GM23338 (cell line): ENCODE results near the gene PLCD3. TPM values are rescaled to one million over a fixed set of nuclear protein-coding genes. Genes with fewer than 3 reads are reported as not detected.

Source experiments
- ATAC-seq: fragments of 200-7000 bp; cut with Tn5 transposase; 3 replicates; pipeline ENCODE4 v1.9.1; 2020
- DNase-seq: peaks from one replicate; pipeline ENCODE4 v3.0.0-alpha.2; 2015; ENCODE audit warnings: low spot score
- H2AFZ ChIP-seq: fragments of 200-600 bp; sonication (generic); 2 replicates; pipeline ENCODE4 v1.8.0; 2016; ENCODE audit warnings: antibody characterized with exemption, mild to moderate bottlenecking, moderate library complexity
- H3F3A ChIP-seq: fragments of 200-600 bp; sonication (generic); replicated peaks from 2 replicates; pipeline ENCODE4 v1.8.0; 2017; ENCODE audit warnings: antibody characterized with exemption, mixed run types, low read depth
- H3K27ac ChIP-seq: fragments of 200-600 bp; sonication (generic); 2 replicates; pipeline ENCODE4 v1.6.1; 2016; ENCODE audit warnings: low read depth
- H3K27me3 ChIP-seq: fragments of 200-600 bp; sonication (generic); 2 replicates; pipeline ENCODE4 v1.8.0; 2016; ENCODE audit warnings: mild to moderate bottlenecking, mixed run types, moderate library complexity; ENCODE audit not compliant: insufficient read depth
- H3K36me3 ChIP-seq: fragments of 200-600 bp; sonication (generic); 2 replicates; pipeline ENCODE4 v1.8.0; 2016; ENCODE audit warnings: mild to moderate bottlenecking; ENCODE audit not compliant: insufficient read depth
- H3K4me1 ChIP-seq: fragments of 200-600 bp; sonication (generic); 2 replicates; pipeline ENCODE4 v1.8.0; 2016; ENCODE audit warnings: mild to moderate bottlenecking, moderate library complexity; ENCODE audit not compliant: insufficient read depth
- H3K4me2 ChIP-seq: fragments of 200-600 bp; sonication (generic); 2 replicates; pipeline ENCODE4 v1.7.1; 2017; ENCODE audit warnings: mixed run types
- H3K4me3 ChIP-seq: fragments of 200-600 bp; sonication (generic); 2 replicates; pipeline ENCODE4 v1.6.1; 2016; ENCODE audit warnings: mixed run types
- H3K79me2 ChIP-seq: fragments of 200-600 bp; sonication (generic); replicated peaks from 2 replicates; pipeline ENCODE4 v1.8.0; 2017; ENCODE audit warnings: mild to moderate bottlenecking; ENCODE audit not compliant: insufficient read depth
- H3K9me2 ChIP-seq: fragments of 200-600 bp; sonication (generic); 2 replicates; pipeline ENCODE4 v1.8.0; 2017; ENCODE audit not compliant: insufficient read depth
- H4K20me1 ChIP-seq: fragments of 200-600 bp; sonication (generic); replicated peaks from 2 replicates; pipeline ENCODE4 v1.8.0; 2017; ENCODE audit warnings: mild to moderate bottlenecking; ENCODE audit not compliant: insufficient read depth
- H3K27ac Mint-ChIP-seq: 2 replicates; pipeline ENCODE4 v1.8.0; 2020; ENCODE audit warnings: inconsistent platforms, mild to moderate bottlenecking, moderate library complexity, mixed read lengths
- H3K27me3 Mint-ChIP-seq: 3 replicates; pipeline ENCODE4 v1.8.0; 2022; ENCODE audit warnings: low read depth, mild to moderate bottlenecking, moderate library complexity, mixed read lengths, inconsistent platforms; ENCODE audit not compliant: insufficient read depth, poor library complexity
- H3K36me3 Mint-ChIP-seq: 3 replicates; pipeline ENCODE4 v1.8.0; 2021; ENCODE audit warnings: low read depth, mild to moderate bottlenecking, inconsistent platforms, moderate library complexity, mixed read lengths
- H3K4me1 Mint-ChIP-seq: 3 replicates; pipeline ENCODE4 v1.8.0; 2020; ENCODE audit warnings: mild to moderate bottlenecking, inconsistent platforms, mixed read lengths
- H3K4me3 Mint-ChIP-seq: 3 replicates; pipeline ENCODE4 v1.8.0; 2021; ENCODE audit warnings: moderate library complexity, mild to moderate bottlenecking, inconsistent platforms, mixed read lengths
- H3K9me3 Mint-ChIP-seq: 3 replicates; pipeline ENCODE4 v1.8.0; 2020; ENCODE audit warnings: moderate library complexity, mild to moderate bottlenecking, inconsistent platforms, mixed read lengths
- CREB1 ChIP-seq: fragments of 250-450 bp; sonication (Bioruptor Pico); IDR thresholded peaks from 2 replicates; pipeline ENCODE4 v1.5.0; 2020; ENCODE audit warnings: low read depth, mild to moderate bottlenecking, moderate library complexity
- JUNB ChIP-seq: IDR thresholded peaks from one replicate; pipeline ENCODE4 v1.6.1; 2016; ENCODE audit warnings: antibody characterized with exemption; ENCODE audit not compliant: unreplicated experiment
- STAT1 ChIP-seq: IDR thresholded peaks from one replicate; pipeline ENCODE4 v1.6.1; 2016; ENCODE audit warnings: antibody characterized with exemption; ENCODE audit not compliant: unreplicated experiment
- polyA plus RNA-seq: library from polyadenylated mRNA; unstranded; fragments of >200 nt; fragmentation: Nextera tagmentation; extraction: Ambion mirVana; gene quantifications from 2 replicates; pipeline ENCODE4 v1.2.1, GENCODE V29; 2016
- total RNA-seq: library from RNA; depleted of rRNA; stranded (reverse); fragments of >200 nt; shearing (Covaris generic); gene quantifications from 2 replicates; pipeline ENCODE4 v1.2.3, GENCODE V29; 2014
- TF ChIP-seq, protein P1 (sequence below): fragments of 250-450 bp; sonication (Bioruptor Pico); IDR thresholded peaks from 2 replicates; pipeline ENCODE4 v1.5.0; 2020; ENCODE audit warnings: mild to moderate bottlenecking, moderate library complexity
- TF ChIP-seq, protein P2 (sequence below), 2 experiments: fragments of 200-600 bp in 1 of 2; sonication (generic) in 1 of 2; conservative IDR thresholded peaks; 2 replicates each; pipeline versions ENCODE4 v1.5.1 to v1.6.1; 2016 to 2017; ENCODE audit warnings: antibody characterized with exemption in 2 of 2, low read depth in 2 of 2, mild to moderate bottlenecking in 2 of 2, moderate library complexity in 1 of 2
- TF ChIP-seq, protein P3 (sequence below): IDR thresholded peaks from one replicate; pipeline ENCODE4 v1.6.1; 2018; ENCODE audit warnings: antibody characterized with exemption; ENCODE audit not compliant: unreplicated experiment

The PLCD3 gene
- total and polyA plus RNA-seq, 2 experiments from 2014 or later: 3.0 to 32.1 TPM

DNA sequence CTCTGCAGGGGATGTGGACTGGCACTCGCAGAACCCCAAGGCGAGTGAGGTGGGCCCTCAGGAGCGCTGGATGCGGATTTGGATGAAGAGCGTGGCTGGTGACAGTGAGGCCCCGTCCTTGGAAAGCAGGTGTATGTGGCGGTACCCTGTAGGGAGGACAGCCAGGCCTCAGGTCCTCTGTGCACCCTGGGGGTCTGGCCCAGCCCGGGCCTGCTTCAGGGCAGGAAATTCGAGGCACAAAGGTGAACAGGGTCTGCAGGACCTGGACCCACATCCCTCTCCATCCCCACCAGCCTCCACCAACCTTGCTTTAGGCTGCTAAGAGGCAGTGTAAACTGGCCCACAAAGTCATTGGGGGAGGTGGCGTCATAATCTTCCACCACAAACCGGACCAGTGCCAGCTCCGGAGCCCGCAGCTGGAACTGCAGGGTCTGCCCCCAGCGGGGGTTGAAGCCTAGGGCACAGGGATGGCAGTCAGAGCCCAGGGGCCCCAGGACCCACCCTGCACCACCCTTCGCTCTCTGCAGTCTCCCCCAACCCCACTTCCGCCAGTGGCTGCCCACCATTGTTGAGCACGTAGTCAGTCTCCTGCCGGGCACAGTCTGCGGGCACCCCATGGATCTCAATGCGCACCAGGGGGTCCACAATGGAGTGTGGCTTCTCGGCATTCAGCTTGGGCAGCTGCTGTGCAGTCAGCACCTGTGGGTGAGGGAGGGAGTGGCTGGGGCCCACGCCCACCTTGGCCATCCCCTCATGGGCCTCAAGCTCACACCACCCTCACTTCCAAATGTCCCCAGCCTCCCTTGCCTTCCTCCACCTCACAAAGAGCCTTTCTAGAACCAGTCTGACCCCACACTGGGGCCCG lies 19.5 kb downstream of the PLCD3 start:
- H3K27me3 Mint-ChIP-seq: peaks cover 22% of the 10 kb centered on the region
- no peaks in the 10 kb centered on the region for H3K36me3 ChIP-seq
- H3K27me3 ChIP-seq: no peaks in the 10 kb centered on the region

DNA sequence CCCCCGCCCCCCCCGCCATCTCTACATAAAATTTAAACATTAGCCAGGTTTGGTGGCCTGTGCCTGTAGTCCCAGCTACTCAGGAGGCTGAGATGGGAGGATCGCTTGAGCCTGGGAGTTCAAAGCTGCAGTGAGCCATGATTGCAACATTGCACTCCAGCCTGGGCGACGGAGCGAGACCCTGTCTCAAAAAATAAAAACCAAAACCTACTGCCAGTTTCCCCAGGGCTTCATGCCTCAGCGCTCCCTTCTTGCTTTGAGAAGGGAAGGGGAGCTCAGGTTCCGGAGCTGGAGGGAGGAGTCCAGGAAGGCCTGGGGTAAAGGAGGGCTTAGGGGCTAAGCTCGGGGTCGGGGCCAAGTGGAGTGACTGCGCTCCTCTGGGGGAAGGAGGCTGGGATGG lies 20.5 kb downstream of the PLCD3 start:
- Mint-ChIP-seq H3K4me3 (no peak overlapping the region), H3K36me3 (peaks cover 19% of the 10 kb centered on the region), H3K27ac (no peak overlapping the region), H3K27me3 (peaks cover 22% of the 10 kb centered on the region), H3K4me1 (peaks cover 31% of the 10 kb centered on the region), H3K9me3 (no peaks in the 10 kb centered on the region)
- H3K27me3 ChIP-seq: no peaks in the 10 kb centered on the region
- H3F3A ChIP-seq: peaks cover 2% of the 10 kb centered on the region; the same call in 1 of the 2 replicates
- ATAC-seq: no peak
- no peak overlapping the region for H2AFZ ChIP-seq
- no peaks in the 10 kb centered on the region for H3K36me3 ChIP-seq
- H3K4me2 ChIP-seq: no peak overlapping the region
- H3K27ac ChIP-seq: no peak overlapping the region
- H3K9me2 ChIP-seq: no peaks in the 10 kb centered on the region
- H3K4me3 ChIP-seq: no peak overlapping the region
- no peaks in the 10 kb centered on the region; the same call in 1 of the 2 replicates for H4K20me1 ChIP-seq
- H3K4me1 ChIP-seq: peaks cover 4% of the 10 kb centered on the region; the same call in 1 of the 2 replicates
- DNase-seq: no peak
- no peaks in the 10 kb centered on the region for H3K79me2 ChIP-seq
- no peak for TF ChIP-seq STAT1
- TF ChIP-seq, protein P1, sequence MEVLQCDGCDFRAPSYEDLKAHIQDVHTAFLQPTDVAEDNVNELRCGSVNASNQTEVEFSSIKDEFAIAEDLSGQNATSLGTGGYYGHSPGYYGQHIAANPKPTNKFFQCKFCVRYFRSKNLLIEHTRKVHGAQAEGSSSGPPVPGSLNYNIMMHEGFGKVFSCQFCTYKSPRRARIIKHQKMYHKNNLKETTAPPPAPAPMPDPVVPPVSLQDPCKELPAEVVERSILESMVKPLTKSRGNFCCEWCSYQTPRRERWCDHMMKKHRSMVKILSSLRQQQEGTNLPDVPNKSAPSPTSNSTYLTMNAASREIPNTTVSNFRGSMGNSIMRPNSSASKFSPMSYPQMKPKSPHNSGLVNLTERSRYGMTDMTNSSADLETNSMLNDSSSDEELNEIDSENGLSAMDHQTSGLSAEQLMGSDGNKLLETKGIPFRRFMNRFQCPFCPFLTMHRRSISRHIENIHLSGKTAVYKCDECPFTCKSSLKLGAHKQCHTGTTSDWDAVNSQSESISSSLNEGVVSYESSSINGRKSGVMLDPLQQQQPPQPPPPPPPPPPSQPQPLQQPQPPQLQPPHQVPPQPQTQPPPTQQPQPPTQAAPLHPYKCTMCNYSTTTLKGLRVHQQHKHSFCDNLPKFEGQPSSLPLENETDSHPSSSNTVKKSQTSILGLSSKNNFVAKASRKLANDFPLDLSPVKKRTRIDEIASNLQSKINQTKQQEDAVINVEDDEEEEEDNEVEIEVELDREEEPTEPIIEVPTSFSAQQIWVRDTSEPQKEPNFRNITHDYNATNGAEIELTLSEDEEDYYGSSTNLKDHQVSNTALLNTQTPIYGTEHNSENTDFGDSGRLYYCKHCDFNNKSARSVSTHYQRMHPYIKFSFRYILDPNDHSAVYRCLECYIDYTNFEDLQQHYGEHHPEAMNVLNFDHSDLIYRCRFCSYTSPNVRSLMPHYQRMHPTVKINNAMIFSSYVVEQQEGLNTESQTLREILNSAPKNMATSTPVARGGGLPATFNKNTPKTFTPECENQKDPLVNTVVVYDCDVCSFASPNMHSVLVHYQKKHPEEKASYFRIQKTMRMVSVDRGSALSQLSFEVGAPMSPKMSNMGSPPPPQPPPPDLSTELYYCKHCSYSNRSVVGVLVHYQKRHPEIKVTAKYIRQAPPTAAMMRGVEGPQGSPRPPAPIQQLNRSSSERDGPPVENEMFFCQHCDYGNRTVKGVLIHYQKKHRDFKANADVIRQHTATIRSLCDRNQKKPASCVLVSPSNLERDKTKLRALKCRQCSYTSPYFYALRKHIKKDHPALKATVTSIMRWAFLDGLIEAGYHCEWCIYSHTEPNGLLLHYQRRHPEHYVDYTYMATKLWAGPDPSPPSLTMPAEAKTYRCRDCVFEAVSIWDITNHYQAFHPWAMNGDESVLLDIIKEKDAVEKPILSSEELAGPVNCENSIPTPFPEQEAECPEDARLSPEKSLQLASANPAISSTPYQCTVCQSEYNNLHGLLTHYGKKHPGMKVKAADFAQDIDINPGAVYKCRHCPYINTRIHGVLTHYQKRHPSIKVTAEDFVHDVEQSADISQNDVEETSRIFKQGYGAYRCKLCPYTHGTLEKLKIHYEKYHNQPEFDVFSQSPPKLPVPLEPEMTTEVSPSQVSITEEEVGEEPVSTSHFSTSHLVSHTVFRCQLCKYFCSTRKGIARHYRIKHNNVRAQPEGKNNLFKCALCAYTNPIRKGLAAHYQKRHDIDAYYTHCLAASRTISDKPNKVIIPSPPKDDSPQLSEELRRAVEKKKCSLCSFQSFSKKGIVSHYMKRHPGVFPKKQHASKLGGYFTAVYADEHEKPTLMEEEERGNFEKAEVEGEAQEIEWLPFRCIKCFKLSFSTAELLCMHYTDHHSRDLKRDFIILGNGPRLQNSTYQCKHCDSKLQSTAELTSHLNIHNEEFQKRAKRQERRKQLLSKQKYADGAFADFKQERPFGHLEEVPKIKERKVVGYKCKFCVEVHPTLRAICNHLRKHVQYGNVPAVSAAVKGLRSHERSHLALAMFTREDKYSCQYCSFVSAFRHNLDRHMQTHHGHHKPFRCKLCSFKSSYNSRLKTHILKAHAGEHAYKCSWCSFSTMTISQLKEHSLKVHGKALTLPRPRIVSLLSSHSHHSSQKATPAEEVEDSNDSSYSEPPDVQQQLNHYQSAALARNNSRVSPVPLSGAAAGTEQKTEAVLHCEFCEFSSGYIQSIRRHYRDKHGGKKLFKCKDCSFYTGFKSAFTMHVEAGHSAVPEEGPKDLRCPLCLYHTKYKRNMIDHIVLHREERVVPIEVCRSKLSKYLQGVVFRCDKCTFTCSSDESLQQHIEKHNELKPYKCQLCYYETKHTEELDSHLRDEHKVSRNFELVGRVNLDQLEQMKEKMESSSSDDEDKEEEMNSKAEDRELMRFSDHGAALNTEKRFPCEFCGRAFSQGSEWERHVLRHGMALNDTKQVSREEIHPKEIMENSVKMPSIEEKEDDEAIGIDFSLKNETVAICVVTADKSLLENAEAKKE: no peak
- TF ChIP-seq, protein P2, sequence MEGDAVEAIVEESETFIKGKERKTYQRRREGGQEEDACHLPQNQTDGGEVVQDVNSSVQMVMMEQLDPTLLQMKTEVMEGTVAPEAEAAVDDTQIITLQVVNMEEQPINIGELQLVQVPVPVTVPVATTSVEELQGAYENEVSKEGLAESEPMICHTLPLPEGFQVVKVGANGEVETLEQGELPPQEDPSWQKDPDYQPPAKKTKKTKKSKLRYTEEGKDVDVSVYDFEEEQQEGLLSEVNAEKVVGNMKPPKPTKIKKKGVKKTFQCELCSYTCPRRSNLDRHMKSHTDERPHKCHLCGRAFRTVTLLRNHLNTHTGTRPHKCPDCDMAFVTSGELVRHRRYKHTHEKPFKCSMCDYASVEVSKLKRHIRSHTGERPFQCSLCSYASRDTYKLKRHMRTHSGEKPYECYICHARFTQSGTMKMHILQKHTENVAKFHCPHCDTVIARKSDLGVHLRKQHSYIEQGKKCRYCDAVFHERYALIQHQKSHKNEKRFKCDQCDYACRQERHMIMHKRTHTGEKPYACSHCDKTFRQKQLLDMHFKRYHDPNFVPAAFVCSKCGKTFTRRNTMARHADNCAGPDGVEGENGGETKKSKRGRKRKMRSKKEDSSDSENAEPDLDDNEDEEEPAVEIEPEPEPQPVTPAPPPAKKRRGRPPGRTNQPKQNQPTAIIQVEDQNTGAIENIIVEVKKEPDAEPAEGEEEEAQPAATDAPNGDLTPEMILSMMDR (conservative IDR thresholded peaks at IDR 0.05; ENCODE audit: low read depth in 2 of 2): no peak
- TF ChIP-seq CREB1 (CRISPR knock-in tag): no peak

More for the DNA sequence above, 19.5 kb downstream of the PLCD3 start:
- ATAC-seq (no peak), DNase-seq (no peak)
- H3K4me3 ChIP-seq: no peak overlapping the region
- H3K79me2 ChIP-seq: no peaks in the 10 kb centered on the region
- no peak overlapping the region; the same call in 1 of the 2 replicates for H3K27ac Mint-ChIP-seq
- no peaks in the 10 kb centered on the region for H3K9me2 ChIP-seq
- peaks cover 2% of the 10 kb centered on the region; the same call in 1 of the 2 replicates for H3F3A ChIP-seq
- no peak overlapping the region for H3K27ac ChIP-seq
- TF ChIP-seq, protein P3, sequence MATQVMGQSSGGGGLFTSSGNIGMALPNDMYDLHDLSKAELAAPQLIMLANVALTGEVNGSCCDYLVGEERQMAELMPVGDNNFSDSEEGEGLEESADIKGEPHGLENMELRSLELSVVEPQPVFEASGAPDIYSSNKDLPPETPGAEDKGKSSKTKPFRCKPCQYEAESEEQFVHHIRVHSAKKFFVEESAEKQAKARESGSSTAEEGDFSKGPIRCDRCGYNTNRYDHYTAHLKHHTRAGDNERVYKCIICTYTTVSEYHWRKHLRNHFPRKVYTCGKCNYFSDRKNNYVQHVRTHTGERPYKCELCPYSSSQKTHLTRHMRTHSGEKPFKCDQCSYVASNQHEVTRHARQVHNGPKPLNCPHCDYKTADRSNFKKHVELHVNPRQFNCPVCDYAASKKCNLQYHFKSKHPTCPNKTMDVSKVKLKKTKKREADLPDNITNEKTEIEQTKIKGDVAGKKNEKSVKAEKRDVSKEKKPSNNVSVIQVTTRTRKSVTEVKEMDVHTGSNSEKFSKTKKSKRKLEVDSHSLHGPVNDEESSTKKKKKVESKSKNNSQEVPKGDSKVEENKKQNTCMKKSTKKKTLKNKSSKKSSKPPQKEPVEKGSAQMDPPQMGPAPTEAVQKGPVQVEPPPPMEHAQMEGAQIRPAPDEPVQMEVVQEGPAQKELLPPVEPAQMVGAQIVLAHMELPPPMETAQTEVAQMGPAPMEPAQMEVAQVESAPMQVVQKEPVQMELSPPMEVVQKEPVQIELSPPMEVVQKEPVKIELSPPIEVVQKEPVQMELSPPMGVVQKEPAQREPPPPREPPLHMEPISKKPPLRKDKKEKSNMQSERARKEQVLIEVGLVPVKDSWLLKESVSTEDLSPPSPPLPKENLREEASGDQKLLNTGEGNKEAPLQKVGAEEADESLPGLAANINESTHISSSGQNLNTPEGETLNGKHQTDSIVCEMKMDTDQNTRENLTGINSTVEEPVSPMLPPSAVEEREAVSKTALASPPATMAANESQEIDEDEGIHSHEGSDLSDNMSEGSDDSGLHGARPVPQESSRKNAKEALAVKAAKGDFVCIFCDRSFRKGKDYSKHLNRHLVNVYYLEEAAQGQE: no peak
- TF ChIP-seq JUNB: no peak
- H3K4me3 Mint-ChIP-seq: no peak overlapping the region
- H3K4me1 Mint-ChIP-seq: peaks cover 31% of the 10 kb centered on the region
- H2AFZ ChIP-seq: no peak overlapping the region
- no peaks in the 10 kb centered on the region for H3K9me3 Mint-ChIP-seq
- no peak overlapping the region for H3K4me2 ChIP-seq
- peaks cover 12% of the 10 kb centered on the region for H3K36me3 Mint-ChIP-seq
- no peaks in the 10 kb centered on the region for H4K20me1 ChIP-seq
- H3K4me1 ChIP-seq: peaks cover 4% of the 10 kb centered on the region; the same call in 1 of the 2 replicates
